HFF-Myc (cell line): ENCODE measurements around the gene TNFSF15.
A peak's percentile ranks its signal among the peaks of the same experiment; 100 is the strongest.

Experiments used
- DNase-seq: peaks from one replicate; pipeline ENCODE4 v3.0.0-alpha.2; 2011; ENCODE audit warnings: low read depth; ENCODE audit errors: extremely low read depth
- H3K4me3 ChIP-seq: replicated peaks from 2 replicates; pipeline ENCODE4 v1.5.1; 2011; ENCODE audit warnings: low read depth, mild to moderate bottlenecking, control low read depth, low read length
- TF ChIP-seq, protein P1 (sequence below): IDR thresholded peaks from 2 replicates; pipeline ENCODE4 v1.5.1; 2012; ENCODE audit warnings: mild to moderate bottlenecking, low read depth, low read length, control low read depth; ENCODE audit errors: missing control alignments

Gene TNFSF15

DNA sequence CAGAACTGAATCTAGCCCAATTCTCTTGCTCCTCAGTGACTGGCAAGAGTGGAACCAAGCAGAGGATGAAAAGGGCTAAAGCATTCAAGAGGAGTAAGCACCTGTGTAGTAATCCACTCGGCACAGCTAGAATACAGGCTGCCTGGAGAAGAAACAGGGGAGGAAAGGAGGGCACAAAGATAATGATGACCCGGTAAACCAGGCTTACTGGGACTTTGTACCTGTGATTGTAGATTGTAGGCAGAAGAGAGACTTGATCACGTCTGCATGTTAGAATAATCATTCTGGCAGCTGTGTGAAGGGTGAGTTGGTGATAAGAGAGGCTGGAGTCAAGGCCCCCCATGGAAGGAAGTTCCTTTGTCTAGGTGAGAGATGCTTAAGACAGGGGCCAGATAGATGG is 20.6 kb upstream of the TNFSF15 start:
- DNase-seq: no peak
- no peak overlapping the region for H3K4me3 ChIP-seq
- TF ChIP-seq, protein P1, sequence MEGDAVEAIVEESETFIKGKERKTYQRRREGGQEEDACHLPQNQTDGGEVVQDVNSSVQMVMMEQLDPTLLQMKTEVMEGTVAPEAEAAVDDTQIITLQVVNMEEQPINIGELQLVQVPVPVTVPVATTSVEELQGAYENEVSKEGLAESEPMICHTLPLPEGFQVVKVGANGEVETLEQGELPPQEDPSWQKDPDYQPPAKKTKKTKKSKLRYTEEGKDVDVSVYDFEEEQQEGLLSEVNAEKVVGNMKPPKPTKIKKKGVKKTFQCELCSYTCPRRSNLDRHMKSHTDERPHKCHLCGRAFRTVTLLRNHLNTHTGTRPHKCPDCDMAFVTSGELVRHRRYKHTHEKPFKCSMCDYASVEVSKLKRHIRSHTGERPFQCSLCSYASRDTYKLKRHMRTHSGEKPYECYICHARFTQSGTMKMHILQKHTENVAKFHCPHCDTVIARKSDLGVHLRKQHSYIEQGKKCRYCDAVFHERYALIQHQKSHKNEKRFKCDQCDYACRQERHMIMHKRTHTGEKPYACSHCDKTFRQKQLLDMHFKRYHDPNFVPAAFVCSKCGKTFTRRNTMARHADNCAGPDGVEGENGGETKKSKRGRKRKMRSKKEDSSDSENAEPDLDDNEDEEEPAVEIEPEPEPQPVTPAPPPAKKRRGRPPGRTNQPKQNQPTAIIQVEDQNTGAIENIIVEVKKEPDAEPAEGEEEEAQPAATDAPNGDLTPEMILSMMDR: no peak

DNA sequence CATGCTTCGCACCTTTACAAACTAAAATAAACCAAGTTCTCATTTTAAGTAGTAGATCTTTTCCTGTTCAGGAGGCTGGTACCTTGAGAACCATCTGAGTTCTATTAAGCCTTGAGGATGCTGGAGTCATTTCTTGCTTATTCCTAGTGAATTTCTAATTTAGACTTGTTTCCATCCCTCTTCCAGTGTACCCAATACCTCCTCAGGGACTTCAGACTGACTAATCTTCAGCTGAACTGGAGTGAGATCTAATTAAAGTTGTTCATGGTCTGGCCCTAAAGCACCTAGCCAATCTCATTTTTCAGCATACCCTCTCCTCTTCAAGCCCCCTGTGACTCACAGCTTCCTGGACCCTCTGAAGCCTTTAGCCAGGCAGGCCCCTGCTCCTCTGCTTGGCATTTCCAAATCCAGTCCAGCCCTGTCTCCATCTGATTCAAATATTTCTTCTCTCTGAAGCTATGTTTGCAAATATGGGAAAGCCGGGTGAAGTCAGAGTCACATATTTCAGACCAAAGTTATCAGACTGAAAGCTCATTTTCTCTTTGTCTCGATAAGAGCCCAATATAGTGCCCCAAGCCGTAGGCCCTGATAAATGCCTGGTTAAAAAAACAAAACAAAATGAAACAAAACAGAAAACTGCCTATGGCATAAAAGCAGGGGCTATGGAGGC is 19.4 kb upstream of the TNFSF15 start:
- no peak overlapping the region for H3K4me3 ChIP-seq
- no peak for DNase-seq
- TF ChIP-seq, protein P1: no peak

DNA sequence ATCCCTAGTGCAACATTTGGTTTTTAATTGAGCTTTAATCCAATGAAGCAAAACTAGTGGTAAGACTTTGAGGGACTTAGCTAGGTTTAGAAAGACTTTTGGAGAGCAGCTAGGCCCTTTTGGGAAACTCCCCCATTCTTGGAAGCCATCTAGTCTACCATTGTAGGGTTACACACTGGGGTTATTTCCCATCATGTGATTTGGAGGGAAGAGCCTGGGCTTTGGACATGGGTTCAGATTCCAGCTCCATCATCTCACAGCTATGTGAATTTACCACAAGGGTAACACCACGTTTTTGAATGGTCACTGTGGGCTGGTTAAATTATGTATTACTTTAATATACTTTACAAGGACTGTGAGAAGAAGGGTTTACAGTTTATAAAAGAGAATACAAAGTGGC is 18.3 kb upstream of the TNFSF15 start:
- DNase-seq: peak; percentile 14
- H3K4me3 ChIP-seq: no peak overlapping the region
- TF ChIP-seq, protein P1: no peak

DNA sequence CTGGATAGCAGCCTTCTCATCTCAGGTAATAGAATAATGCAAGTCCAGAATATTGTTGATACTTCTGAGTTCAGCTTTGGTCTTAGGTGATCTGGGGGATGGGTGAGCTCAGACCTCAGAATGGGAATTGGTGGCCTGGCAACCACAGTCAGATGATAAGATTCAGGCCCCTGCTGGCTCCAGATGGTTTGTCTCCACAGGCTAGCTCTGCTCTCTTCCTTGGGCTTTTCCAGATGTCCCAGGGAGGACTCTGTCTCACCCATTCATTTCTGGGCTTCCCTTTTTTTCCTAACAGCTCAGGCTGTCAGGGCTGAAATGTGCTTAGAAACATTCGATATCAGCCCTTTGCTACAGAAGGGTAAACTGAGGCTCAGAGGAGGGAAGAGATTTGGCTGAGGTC is 17.6 kb upstream of the TNFSF15 start:
- DNase-seq: no peak
- no peak overlapping the region for H3K4me3 ChIP-seq
- TF ChIP-seq, protein P1: no peak

DNA sequence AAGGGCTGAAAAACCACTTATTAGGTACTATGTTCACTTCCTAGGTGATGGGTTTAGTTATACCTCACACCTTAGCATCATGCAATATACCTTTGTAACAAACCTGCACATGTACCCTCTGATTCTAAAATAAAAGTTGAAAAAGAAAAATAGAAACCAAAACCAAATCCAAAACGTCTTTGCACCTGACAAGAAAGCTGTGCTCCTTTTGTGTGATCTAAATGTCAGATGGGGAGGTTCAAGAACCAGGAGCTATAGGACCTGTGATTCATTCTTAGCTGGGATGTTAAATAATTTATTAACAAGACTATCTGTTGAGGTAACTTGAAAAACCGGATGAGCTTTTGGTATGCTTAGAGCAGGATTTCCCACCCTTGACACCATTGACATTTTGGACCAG is 16.9 kb upstream of the TNFSF15 start:
- TF ChIP-seq, protein P1: no peak

DNA sequence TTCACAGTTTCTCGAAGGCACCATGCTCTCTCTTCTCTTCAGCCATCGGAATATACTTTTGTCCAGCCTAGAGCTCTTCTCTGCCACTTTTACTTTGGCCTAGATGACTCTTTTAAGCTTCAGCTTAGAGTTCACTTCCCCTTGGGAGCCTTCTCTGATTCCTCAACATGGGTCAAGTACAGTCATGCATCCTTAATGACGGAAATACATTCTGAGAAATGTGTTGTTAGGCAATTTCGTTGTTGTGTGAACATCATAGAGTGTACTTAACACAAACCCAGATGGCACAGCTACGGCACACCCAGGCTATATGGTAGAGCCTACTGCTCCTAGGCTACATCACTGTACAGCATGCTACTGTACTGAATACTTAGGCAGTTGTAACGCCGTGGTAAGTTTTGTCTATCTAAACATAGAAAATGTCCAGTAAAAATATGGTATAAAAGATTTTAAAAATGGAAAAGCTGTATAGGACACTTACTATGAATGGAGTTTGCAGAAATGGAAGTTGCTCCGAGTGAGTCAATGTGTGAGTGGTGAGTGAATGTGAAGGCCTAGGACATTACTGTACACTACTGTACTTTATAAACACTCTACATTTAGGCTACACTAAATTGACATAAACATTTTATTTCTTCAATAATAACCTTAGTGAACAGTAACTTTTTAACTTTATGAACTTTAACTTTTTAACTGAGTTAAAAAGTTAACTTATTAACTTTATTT is 15.1 kb upstream of the TNFSF15 start:
- DNase-seq: no peak
- TF ChIP-seq, protein P1: no peak

More for the DNA sequence above, 16.9 kb upstream of the TNFSF15 start:
- H3K4me3 ChIP-seq: no peak overlapping the region
- no peak for DNase-seq

More for the DNA sequence above, 15.1 kb upstream of the TNFSF15 start:
- no peak overlapping the region for H3K4me3 ChIP-seq
